ENCODE measurements around the gene ZNF519. TPM values are rescaled to one million over a fixed set of nuclear protein-coding genes. Genes with fewer than 3 reads are reported as not detected.
A peak's percentile ranks its signal among the peaks of the same experiment; 100 is the strongest.
"Not testable (repeated sequence)": the region's sequence is repeated elsewhere in the genome, so short reads cannot be mapped to it uniquely, and the experiment has no call there.

The ZNF519 gene
- total and polyA plus RNA-seq, 2 donors (not counting 1 experiment from before 2014, with no cell fraction given) = 5.4 to 19.5 TPM

GRCh38 chr18:14172142-14173115, 40.2 kb upstream of the ZNF519 start:
- H3K27me3 Mint-ChIP-seq; H2AFZ ChIP-seq (ENCODE audit: insufficient read depth, low read depth, low read length, poor library complexity, severe bottlenecking); ATAC-seq (ENCODE audit: low read depth); H3K27ac Mint-ChIP-seq; H3K4me3 ChIP-seq (ENCODE audit: control extremely low read depth in 1 of 5, extremely low read depth in 1 of 5, insufficient read depth in 1 of 5, low read depth in 2 of 5, low read length in 4 of 5); H3K4me1 ChIP-seq (ENCODE audit: control insufficient read depth in 2 of 2, insufficient read depth in 2 of 2, low read length in 2 of 2); H3K4me2 ChIP-seq (replicated peaks; ENCODE audit: low read depth, low read length, poor library complexity, severe bottlenecking); H3K9me3 Mint-ChIP-seq (ENCODE audit: insufficient read depth); H3K27ac ChIP-seq (ENCODE audit: low read length in 2 of 2); H3K79me2 ChIP-seq (ENCODE audit: control insufficient read depth, insufficient read depth, low read length); H3K36me3 ChIP-seq (replicated peaks in 1 of 2; ENCODE audit: control extremely low read depth in 1 of 2, control insufficient read depth in 1 of 2, extremely low read depth in 1 of 2, insufficient read depth in 2 of 2, low read length in 1 of 2); H3K9me3 ChIP-seq (ENCODE audit: control extremely low read depth in 1 of 3, control insufficient read depth in 2 of 3, insufficient read depth in 1 of 3, low read length in 2 of 3); H3K27me3 ChIP-seq (replicated peaks in 1 of 4; ENCODE audit: control extremely low read depth in 1 of 4, control insufficient read depth in 3 of 4, insufficient read depth in 4 of 4, low read length in 3 of 4); DNase-seq; H4K20me1 ChIP-seq (ENCODE audit: control insufficient read depth, insufficient read depth, low read length, poor library complexity, severe bottlenecking); H3K9ac ChIP-seq (ENCODE audit: low read length); H3K4me1 Mint-ChIP-seq; CTCF ChIA-PET; POLR2A ChIA-PET; intact Hi-C loops (cut with micrococcal nuclease); H3K4me3 Mint-ChIP-seq: not testable (repeated sequence)
- WGBS (ENCODE audit: insufficient coverage) = 97% methylated on average over 5 of the region's 6 CpGs

GRCh38 chr18:14171301-14172141, 39.3 kb upstream of the ZNF519 start:
- H3K36me3 ChIP-seq (replicated peaks in 1 of 2; ENCODE audit: control extremely low read depth in 1 of 2, control insufficient read depth in 1 of 2, extremely low read depth in 1 of 2, insufficient read depth in 2 of 2, low read length in 1 of 2); H4K20me1 ChIP-seq (ENCODE audit: control insufficient read depth, insufficient read depth, low read length, poor library complexity, severe bottlenecking); POLR2A ChIA-PET; intact Hi-C loops (cut with micrococcal nuclease); ATAC-seq (ENCODE audit: low read depth); H3K9me3 Mint-ChIP-seq (ENCODE audit: insufficient read depth); H3K27me3 Mint-ChIP-seq; H3K79me2 ChIP-seq (ENCODE audit: control insufficient read depth, insufficient read depth, low read length); DNase-seq; H3K4me3 Mint-ChIP-seq; CTCF ChIA-PET; H3K9me3 ChIP-seq (ENCODE audit: control extremely low read depth in 1 of 3, control insufficient read depth in 2 of 3, insufficient read depth in 1 of 3, low read length in 2 of 3); H3K9ac ChIP-seq (ENCODE audit: low read length); H2AFZ ChIP-seq (ENCODE audit: insufficient read depth, low read depth, low read length, poor library complexity, severe bottlenecking); H3K4me1 Mint-ChIP-seq; H3K4me1 ChIP-seq (ENCODE audit: control insufficient read depth in 2 of 2, insufficient read depth in 2 of 2, low read length in 2 of 2); H3K4me3 ChIP-seq (ENCODE audit: control extremely low read depth in 1 of 5, extremely low read depth in 1 of 5, insufficient read depth in 1 of 5, low read depth in 2 of 5, low read length in 4 of 5); H3K27ac Mint-ChIP-seq; H3K27me3 ChIP-seq (replicated peaks in 1 of 4; ENCODE audit: control extremely low read depth in 1 of 4, control insufficient read depth in 3 of 4, insufficient read depth in 4 of 4, low read length in 3 of 4); H3K27ac ChIP-seq (ENCODE audit: low read length in 2 of 2); H3K4me2 ChIP-seq (replicated peaks; ENCODE audit: low read depth, low read length, poor library complexity, severe bottlenecking): not testable (repeated sequence)
- 93% methylated on average over 5 of the region's 5 CpGs for WGBS (ENCODE audit: insufficient coverage)

- ATAC-seq (ENCODE audit: low read depth); H3K36me3 ChIP-seq (replicated peaks in 1 of 2; ENCODE audit: control extremely low read depth in 1 of 2, control insufficient read depth in 1 of 2, extremely low read depth in 1 of 2, insufficient read depth in 2 of 2, low read length in 1 of 2); H3K27ac ChIP-seq (ENCODE audit: low read length in 2 of 2); H3K4me2 ChIP-seq (replicated peaks; ENCODE audit: low read depth, low read length, poor library complexity, severe bottlenecking); POLR2A ChIA-PET; H3K79me2 ChIP-seq (ENCODE audit: control insufficient read depth, insufficient read depth, low read length); H3K9me3 Mint-ChIP-seq (ENCODE audit: insufficient read depth); H3K4me1 ChIP-seq (ENCODE audit: control insufficient read depth in 2 of 2, insufficient read depth in 2 of 2, low read length in 2 of 2); H4K20me1 ChIP-seq (ENCODE audit: control insufficient read depth, insufficient read depth, low read length, poor library complexity, severe bottlenecking); DNase-seq; H3K27me3 ChIP-seq (replicated peaks in 1 of 4; ENCODE audit: control extremely low read depth in 1 of 4, control insufficient read depth in 3 of 4, insufficient read depth in 4 of 4, low read length in 3 of 4); H3K9ac ChIP-seq (ENCODE audit: low read length); H3K4me3 ChIP-seq (ENCODE audit: control extremely low read depth in 1 of 5, extremely low read depth in 1 of 5, insufficient read depth in 1 of 5, low read depth in 2 of 5, low read length in 4 of 5); H3K27me3 Mint-ChIP-seq; H3K4me3 Mint-ChIP-seq; intact Hi-C loops (cut with micrococcal nuclease); H3K4me1 Mint-ChIP-seq; H2AFZ ChIP-seq (ENCODE audit: insufficient read depth, low read depth, low read length, poor library complexity, severe bottlenecking); CTCF ChIA-PET; H3K9me3 ChIP-seq (ENCODE audit: control extremely low read depth in 1 of 3, control insufficient read depth in 2 of 3, insufficient read depth in 1 of 3, low read length in 2 of 3): not testable (repeated sequence)
- 90% methylated on average over 4 of the region's 6 CpGs for WGBS (ENCODE audit: insufficient coverage)
- peak overlapping the region; percentile 37 for H3K27ac Mint-ChIP-seq
Measured at GRCh38 chr18:14170367-14171036, 38.3 kb upstream of the ZNF519 start.
